ENCODE measurements around the gene NUP188. TPM values are rescaled to one million over a fixed set of nuclear protein-coding genes. Genes with fewer than 3 reads are reported as not detected.
"Not testable (repeated sequence)": the region's sequence is repeated elsewhere in the genome, so short reads cannot be mapped to it uniquely, and the experiment has no call there.

NUP188 gene
- total RNA-seq, 1 experiment from 2014 or later, result 98.9 TPM

DNA sequence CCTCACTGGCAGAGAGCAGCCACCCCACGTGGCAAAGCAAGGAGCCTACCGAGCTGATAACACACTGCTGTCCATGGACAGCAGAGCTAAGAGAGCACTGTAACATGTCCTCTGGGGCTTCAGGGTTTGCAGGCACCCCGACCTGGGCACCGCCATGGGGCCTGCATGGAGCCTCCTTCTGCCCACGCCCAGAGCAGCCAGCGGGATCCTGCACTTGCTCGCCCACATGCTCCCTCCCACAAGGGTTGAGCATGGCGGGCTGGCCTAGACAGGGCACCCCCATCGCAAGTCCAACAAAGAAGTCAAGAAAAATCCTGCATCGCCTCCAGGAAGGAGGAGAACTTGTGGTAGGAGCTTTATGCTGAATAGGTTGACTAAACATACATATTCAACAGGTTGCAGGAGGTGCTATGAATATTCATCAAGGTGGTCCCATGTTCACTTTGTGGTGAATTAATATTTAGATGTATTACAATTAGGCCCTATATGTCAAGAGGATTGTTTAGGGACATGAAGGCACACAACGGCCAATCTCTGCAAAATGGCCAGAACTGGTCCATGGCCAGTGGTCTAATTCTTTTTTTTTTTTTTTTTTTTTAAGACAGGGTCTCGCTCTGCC, 85.2 kb downstream of the NUP188 start:
- H3K27ac Mint-ChIP-seq, result no peak overlapping the region
- peaks cover 17% of the 10 kb centered on the region for H3K4me1 Mint-ChIP-seq
- ChIA-PET POLR2A (interaction anchor here (0.6 to 0.7 kb wide), 2 partner anchors 96 to 369 kb away, joined by 3 to 5 read pairs; no protein-coding TSS in a partner anchor), CTCF (no interaction called here)
- no peaks in the 10 kb centered on the region for H3K36me3 Mint-ChIP-seq
- no peaks in the 10 kb centered on the region for H3K9me3 Mint-ChIP-seq
- no peak overlapping the region for H3K4me3 Mint-ChIP-seq
- no peak for ATAC-seq
- no peak for DNase-seq (ENCODE audit: low spot score)
- H3K27me3 Mint-ChIP-seq (ENCODE audit: low read depth), result no peaks in the 10 kb centered on the region
- TF ChIP-seq GRHL2 (CRISPR knock-in tag; IDR thresholded peaks at IDR 0.05; ENCODE audit: insufficient replicate concordance, severe bottlenecking), result no peak
- TF ChIP-seq JAZF1 (CRISPR knock-in tag; IDR thresholded peaks at IDR 0.05), result no peak
- TF ChIP-seq FOXJ3 (CRISPR knock-in tag; IDR thresholded peaks at IDR 0.05; ENCODE audit: borderline replicate concordance), result no peak
- TF ChIP-seq ETV6 (CRISPR knock-in tag; IDR thresholded peaks at IDR 0.05), result no peak
- TF ChIP-seq ZNF138 (CRISPR knock-in tag; conservative IDR thresholded peaks at IDR 0.05), result no peak

DNA sequence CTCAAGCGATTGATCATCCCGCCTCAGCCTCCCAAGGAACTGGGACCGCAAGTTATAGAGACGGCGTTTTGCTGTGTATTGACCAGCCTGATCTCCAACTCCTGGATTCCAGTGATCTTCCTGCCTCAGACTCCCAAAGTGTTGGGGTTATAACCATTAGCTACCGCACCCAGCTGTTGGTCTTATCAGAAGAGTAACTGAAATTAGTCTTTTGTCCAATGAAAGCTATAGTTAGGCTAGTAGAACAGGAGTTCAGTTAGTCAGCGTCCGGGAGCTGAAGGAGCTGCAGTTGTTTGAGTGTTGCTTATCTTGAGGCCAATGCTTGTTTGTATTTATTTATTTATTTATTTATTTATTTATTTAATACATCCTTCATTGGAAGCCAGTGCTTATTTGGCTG, 85.7 kb downstream of the NUP188 start:
- ATAC-seq, result no peak
- POLR2A ChIA-PET, result interaction anchor here (0.7 kb wide), 1 partner anchor 96 kb away, joined by 3 read pairs; no protein-coding TSS in a partner anchor
- Mint-ChIP-seq H3K27me3 (ENCODE audit: low read depth) (no peaks in the 10 kb centered on the region), H3K4me3 (no peak overlapping the region), H3K27ac (no peak overlapping the region), H3K36me3 (no peaks in the 10 kb centered on the region), H3K9me3 (no peaks in the 10 kb centered on the region), H3K4me1 (peaks cover 21% of the 10 kb centered on the region)
- CTCF ChIA-PET, result no interaction called here
- TF ChIP-seq, protein P1, sequence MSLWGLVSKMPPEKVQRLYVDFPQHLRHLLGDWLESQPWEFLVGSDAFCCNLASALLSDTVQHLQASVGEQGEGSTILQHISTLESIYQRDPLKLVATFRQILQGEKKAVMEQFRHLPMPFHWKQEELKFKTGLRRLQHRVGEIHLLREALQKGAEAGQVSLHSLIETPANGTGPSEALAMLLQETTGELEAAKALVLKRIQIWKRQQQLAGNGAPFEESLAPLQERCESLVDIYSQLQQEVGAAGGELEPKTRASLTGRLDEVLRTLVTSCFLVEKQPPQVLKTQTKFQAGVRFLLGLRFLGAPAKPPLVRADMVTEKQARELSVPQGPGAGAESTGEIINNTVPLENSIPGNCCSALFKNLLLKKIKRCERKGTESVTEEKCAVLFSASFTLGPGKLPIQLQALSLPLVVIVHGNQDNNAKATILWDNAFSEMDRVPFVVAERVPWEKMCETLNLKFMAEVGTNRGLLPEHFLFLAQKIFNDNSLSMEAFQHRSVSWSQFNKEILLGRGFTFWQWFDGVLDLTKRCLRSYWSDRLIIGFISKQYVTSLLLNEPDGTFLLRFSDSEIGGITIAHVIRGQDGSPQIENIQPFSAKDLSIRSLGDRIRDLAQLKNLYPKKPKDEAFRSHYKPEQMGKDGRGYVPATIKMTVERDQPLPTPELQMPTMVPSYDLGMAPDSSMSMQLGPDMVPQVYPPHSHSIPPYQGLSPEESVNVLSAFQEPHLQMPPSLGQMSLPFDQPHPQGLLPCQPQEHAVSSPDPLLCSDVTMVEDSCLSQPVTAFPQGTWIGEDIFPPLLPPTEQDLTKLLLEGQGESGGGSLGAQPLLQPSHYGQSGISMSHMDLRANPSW (CRISPR knock-in tag; conservative IDR thresholded peaks at IDR 0.05; ENCODE audit: low read depth), result no peak
- TF ChIP-seq ZNF219 (CRISPR knock-in tag; IDR thresholded peaks at IDR 0.05; ENCODE audit: borderline replicate concordance), result no peak
- no peak for TF ChIP-seq JAZF1 (CRISPR knock-in tag; IDR thresholded peaks at IDR 0.05)
- TF ChIP-seq, protein P2, sequence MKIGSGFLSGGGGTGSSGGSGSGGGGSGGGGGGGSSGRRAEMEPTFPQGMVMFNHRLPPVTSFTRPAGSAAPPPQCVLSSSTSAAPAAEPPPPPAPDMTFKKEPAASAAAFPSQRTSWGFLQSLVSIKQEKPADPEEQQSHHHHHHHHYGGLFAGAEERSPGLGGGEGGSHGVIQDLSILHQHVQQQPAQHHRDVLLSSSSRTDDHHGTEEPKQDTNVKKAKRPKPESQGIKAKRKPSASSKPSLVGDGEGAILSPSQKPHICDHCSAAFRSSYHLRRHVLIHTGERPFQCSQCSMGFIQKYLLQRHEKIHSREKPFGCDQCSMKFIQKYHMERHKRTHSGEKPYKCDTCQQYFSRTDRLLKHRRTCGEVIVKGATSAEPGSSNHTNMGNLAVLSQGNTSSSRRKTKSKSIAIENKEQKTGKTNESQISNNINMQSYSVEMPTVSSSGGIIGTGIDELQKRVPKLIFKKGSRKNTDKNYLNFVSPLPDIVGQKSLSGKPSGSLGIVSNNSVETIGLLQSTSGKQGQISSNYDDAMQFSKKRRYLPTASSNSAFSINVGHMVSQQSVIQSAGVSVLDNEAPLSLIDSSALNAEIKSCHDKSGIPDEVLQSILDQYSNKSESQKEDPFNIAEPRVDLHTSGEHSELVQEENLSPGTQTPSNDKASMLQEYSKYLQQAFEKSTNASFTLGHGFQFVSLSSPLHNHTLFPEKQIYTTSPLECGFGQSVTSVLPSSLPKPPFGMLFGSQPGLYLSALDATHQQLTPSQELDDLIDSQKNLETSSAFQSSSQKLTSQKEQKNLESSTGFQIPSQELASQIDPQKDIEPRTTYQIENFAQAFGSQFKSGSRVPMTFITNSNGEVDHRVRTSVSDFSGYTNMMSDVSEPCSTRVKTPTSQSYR (CRISPR knock-in tag; IDR thresholded peaks at IDR 0.05), result no peak
- TF ChIP-seq, protein P3, sequence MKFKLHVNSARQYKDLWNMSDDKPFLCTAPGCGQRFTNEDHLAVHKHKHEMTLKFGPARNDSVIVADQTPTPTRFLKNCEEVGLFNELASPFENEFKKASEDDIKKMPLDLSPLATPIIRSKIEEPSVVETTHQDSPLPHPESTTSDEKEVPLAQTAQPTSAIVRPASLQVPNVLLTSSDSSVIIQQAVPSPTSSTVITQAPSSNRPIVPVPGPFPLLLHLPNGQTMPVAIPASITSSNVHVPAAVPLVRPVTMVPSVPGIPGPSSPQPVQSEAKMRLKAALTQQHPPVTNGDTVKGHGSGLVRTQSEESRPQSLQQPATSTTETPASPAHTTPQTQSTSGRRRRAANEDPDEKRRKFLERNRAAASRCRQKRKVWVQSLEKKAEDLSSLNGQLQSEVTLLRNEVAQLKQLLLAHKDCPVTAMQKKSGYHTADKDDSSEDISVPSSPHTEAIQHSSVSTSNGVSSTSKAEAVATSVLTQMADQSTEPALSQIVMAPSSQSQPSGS (CRISPR knock-in tag; IDR thresholded peaks at IDR 0.05; ENCODE audit: borderline replicate concordance, low read depth), result no peak
- no peak for DNase-seq (ENCODE audit: low spot score)

DNA sequence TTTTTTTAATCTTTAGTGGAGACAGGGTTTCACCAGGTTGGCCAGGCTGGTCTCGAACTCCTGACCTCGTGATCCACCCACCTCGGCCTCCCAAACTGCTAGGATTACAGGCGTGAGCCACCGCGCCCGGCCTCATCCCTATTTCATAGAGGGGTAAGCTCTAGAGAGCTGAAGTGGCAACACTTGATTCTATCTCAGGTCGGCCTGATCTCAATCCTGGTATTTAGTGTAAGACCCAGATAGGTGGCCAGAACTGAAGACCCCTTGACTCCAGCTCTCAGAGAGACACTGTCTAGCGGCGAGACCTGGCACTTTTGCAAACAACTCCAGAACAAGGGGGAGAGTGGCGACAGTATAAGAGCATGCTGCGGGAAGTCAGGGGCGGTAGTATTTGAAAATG, 88.3 kb downstream of the NUP188 start:
- Mint-ChIP-seq H3K27ac (peak overlapping the region; percentile 92), H3K4me1 (peaks cover 15% of the 10 kb centered on the region), H3K4me3 (peak overlapping the region; percentile 96)
- not testable (repeated sequence) for DNase-seq (ENCODE audit: low spot score); H3K27me3 Mint-ChIP-seq (ENCODE audit: low read depth); H3K36me3 Mint-ChIP-seq; H3K9me3 Mint-ChIP-seq
- POLR2A ChIA-PET, result interaction anchor here (0.6 kb wide), 3 partner anchors 31 to 318 kb away, joined by 3 to 5 read pairs (median 3); partner anchors contain the start of gene DOLPP1
- ATAC-seq, result peak; percentile 8
- CTCF ChIA-PET, result interaction anchor here (0.6 to 1.7 kb wide), 13 partner anchors 8 to 702 kb away, joined by 3 to 8 read pairs (median 3); partner anchors contain the start of genes SH3GLB2, SPOUT1 and ZDHHC12

Measured in WTC11 (cell line).